DMS153 (cell line): ENCODE results near the gene GRAMD1B.

Experiments used
- DNase-seq: peaks from one replicate; lab custom pipeline; 2025; lab: John Stamatoyannopoulos, UW

Gene GRAMD1B

DNA sequence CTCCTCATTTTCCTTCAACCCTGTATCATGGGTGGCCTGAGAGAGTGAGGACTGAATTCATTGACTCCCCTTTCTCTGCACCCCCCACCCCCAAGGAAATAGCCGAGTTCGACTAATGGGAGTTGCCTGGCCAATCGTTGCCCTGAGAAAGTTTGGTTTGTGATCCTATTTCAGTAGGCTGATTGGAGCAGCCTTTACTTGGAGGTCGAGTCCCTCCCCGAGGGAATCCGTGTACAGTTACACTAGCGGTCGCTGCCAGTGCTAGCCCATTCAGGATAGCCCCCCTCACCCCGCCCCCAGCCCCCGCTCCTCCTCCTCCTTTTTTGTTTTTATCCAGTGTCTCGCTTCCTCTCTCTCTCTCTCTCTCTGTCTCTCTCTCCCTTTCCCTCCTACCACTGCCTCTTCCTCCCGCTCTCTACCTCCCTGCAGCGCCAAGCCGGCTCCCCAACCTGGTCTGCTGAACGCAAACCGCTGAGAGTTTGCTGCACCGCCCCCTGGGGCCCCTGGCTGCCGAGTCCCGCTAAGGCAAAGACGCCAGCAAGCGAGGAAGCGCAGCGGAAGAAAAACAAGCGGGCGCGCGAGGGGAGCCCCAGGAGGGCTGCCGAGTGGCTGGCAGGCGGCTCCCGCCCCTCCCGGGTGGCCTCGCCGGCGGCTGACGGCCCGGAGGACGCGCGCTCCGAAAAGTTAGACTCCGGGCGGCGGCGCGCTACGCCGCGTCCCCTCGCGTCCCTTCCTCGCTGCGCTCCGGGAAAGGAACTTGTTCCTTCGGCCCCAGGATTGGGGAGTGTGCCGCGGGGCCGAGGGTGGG lies at the start of gene GRAMD1B:
TSS of gene GRAMD1B (plus strand) at position 357 of the 808 bp plus-strand sequence. CDS start 524 bp downstream, outside the sequence.
- DNase-seq = no peak

DNA sequence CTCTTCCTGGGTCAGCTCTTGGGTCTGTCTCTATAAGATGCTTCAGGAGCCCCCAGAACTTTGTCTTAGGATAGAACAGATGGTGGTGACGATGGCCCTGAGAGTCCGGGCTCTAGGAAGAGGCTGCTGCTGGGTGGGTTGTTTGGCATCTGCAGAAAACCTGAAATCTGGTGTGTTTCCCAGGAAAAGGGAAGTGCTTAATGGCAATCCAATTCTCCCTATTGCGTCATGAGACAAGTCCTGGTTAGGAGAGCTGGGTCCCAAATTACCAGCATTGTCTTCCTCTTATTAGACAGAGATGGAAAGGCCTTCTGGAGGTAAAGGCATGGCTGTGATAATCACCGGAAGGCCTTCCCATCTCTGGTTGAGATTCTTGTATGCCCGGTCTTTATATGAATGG lies 48.9 kb upstream of the GRAMD1B start:
- DNase-seq = no peak

DNA sequence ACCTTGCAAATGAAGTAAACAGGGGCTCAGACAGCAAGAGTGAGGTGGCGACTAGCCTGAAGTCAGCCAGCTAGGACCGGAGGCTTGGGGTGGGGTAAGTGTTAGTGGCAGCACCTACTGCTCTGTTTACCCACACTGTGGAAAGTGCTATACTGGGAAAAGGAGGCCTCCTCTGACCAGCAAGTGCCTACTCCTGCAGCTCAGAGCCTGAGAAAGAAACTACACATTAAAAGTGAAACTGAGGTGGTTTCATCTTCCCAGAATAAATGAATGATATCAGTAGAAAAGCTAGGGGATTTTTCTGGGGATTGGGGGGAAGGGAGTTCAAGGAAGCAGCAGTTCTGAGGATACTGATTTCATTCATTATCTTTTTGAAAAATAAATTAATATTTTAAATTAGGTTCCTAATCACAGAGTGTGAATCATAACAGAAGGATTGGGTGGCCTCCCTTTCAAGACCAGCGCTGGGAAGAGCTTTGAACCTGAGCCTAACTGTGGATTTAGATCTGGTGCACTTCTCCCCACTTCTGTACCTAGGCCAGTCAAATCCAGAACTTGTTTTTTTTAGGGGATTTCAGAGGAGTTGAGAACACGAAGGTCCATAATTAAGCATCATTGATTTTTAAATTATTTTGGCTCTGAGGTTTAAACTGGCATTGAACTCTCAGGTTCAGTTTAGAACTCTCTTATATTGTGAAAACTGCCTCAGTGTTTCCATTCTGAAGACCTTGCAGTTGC lies 48.1 kb upstream of the GRAMD1B start:
- no peak for DNase-seq

DNA sequence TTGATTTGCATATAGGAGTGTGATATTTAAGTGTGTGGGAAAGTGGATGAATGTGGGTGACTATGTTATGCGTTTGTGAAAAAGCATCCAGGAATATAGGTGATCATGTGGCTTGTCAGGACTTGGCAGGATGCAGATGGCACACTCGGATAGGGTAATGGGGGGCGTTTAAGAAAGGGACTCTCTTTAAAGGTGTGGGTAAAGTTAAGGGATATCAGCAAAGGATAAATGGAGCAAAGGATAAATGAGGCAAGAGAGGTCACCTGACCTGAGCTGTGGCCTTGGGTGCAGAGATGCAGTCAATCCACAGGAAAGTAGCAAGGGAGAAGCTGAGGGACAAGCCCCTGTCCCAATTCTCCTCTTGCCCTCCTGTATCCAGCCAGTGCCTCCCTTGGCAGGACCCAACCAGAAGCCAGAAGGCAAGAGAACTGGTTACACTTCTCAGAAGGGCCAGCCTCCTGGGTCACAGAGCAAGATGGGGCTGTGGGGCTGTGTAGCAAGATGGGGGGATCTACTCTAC lies 47.5 kb upstream of the GRAMD1B start:
- DNase-seq = no peak

DNA sequence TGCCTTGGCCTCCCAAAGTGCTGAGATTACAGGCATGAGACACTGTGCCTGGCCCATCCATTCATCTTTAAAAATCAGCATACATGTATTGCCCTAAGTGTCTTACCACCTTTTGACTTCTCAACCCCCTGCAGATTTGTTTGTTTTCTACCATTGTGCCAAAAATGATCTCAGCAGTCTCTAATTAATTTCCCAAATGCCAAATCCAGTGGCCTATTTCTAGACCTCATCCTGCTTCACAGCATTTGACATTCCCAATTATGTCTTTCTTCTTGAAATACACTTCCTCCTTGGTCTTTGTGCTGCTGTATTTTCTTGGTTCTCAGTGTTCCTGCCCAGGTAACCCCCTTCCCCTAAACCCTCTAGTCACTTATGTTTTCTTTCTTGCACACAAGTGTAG lies 46.0 kb upstream of the GRAMD1B start:
- DNase-seq = no peak

DNA sequence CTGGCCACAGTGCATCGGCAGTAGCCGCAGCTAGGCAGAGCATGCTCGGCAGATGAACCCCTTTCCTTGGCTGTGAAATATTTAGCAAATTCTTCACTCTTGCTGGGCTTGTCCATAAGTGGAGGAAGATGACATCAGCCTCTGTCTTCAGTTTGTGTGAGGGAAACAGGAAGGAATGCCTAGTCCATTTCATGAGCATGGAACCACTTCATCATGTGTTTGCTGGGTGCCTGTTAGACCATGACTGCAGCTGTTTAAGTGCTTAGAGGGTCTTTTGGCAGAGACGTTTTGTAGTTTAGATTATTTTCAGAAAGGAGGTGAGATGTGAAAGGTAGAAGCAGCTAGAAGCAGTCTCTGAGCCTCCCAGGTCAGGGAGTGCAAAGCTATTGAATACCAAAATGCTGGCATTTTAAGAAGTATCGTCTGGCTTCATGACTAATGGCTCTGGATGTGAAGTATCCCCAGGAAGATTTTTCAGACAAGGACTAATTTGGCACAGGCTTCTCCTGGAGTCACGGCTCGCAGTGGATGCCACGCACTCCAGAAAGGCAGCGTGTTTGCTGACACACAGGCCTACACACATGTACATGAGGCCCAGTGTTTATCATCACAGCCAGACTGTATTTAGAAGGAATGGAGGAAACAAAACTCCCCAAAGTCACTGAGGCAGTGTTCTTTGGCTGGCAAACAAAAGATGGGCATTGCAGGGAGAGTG lies 43.1 kb upstream of the GRAMD1B start:
- no peak for DNase-seq

DNA sequence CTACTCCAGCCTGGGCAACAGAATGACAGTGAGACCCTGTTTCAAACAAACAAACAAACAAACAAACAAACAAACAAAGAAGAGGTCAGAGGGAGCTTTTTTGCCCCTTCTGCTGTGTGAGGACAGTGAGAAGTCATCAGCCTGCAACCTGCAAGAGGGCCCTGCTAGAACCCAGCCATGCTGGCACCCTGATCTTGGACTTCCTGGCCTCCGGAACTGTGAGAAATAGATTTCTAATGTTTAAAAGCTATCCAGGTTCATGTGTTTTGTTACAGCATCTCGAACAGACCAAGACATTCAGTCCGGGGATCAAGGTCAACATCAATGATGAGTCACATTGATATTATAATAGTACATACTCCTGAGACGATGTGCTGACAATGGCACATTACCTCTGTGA lies 41.4 kb upstream of the GRAMD1B start:
- DNase-seq = no peak

DNA sequence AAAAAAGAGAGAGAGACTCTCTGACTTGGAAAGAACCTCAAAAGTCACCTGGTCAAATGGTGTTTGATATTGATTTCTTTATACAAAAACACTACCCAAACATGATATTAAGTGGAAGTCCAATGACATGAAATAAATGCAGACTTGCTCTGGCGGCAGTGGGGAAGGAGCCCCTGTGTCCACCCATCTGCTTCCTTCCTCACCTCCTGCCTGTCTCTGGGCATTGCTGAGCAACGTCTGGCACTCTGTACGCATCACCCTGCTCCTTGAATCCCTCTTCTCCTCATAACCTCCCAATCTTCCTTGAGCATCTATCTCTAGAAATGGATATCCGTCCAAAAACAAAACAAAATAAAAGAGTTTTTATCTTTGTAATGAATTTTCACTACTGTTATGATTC lies 39.9 kb upstream of the GRAMD1B start:
- no peak for DNase-seq

DNA sequence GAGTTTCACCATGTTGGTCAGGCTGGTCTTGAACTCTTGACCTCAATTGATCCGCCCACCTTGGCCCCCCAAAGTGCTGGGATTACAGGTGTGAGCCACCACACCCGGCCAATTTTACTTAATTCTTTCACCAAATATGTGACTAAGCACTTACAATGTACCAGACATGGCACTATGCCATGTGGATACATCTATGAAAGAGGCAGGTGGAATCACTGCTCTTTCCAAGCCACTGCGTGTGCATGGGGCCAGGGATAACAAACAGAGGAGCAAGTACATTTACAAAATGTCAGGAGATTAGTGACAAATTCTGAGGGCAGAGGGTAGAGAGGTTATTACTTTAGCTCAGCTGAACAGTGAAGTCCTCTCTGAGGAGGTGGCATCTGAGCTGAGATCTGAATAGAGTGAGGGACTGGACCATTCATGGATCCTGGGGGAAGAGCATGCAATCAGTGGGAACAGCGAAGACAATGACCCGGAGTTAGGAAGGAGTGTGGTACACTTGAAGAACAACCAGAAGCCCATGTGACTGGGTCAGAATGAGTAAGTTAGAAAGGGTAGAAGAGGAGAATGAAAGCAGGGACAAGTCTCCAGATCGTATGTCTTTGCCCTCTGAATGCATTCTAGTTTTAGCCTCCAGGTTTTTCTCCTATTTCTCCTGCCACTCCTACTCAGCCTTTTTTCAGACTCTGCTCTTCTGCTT lies 38.3 kb upstream of the GRAMD1B start:
- no peak for DNase-seq

DNA sequence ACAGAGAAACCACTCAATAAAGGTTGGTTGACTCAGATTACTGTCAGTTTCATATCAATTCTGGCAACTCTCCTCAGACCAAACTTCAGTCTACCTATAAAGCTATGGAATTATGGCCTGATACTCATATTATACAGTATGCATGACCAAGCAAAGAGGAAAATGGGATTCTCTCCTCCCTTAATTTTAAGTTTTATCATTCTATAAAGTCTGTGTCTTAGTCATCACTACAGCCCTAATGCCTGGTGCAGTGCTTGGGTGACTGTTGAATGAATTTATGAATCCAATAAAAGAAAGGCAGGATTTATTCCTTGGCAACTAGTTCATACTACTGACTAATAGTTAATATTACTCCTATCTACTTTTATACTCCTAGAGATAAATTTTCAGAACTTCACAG lies 37.6 kb upstream of the GRAMD1B start:
- no peak for DNase-seq

DNA sequence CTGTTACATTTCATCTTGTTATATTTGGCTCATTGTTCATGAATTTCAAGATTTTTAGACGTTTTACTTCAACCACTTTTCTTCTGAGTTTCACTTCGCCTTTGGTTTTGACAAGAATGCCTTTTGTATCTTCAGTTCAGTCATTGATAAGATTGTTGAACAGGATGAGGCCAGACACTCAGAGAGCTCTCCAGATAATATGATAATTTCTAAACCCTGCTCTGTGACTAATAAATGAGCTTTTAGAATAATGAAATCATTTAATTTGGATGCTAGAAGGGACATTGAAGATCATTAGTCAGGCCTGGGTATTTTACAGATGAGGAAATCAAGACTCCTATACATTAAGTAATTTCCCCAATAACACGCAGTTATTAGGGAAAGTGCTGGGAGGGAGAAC lies 37.2 kb upstream of the GRAMD1B start:
- no peak for DNase-seq

DNA sequence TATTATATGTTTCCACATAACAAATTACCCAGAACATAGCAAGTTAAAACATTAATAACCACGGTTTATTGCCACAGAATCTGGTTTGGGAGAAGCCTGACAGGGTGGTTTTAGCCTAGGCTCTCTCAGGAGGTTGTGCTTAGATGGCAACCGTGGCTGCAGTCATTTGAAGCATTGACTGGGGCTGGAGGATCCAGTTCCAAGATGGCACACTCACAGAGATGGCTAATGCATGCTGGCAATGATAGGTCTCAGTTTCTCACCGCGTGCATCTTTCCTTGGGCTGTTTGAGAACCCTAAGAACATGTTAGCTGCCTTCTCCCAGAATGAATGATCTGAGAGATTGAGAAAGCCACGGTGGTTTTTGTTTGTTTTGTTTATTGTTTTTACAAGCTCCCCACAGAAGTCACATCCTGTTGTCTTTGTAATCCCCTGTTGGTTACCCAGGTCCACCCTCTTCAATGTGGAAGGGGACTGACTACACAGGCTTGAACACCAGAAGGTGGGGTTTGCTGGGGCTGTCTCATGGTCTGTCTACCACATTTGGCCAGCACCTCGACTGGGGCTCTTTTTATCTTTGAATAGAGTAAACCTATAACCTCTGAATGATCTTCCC lies 36.6 kb upstream of the GRAMD1B start:
- DNase-seq = no peak

DNA sequence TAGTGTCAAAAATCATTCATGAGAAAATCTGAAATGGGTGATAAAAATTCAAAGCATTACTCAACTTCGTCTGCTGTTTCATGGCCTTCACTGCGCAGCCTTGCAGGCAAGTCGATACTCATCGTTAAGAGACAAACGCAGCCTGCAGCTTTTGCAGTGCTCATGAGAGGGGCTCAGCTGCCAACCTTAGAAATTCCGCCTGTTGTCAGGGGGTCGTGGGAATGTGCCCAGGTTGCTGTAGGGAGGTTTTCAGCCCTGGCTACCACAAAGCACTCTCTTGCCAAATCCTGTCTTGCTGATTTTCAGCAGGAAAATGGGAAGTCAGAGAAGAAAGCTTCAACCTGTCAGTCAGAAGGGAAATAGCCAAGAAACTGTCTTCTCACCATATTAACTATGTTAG lies 25.4 kb upstream of the GRAMD1B start:
- no peak for DNase-seq

DNA sequence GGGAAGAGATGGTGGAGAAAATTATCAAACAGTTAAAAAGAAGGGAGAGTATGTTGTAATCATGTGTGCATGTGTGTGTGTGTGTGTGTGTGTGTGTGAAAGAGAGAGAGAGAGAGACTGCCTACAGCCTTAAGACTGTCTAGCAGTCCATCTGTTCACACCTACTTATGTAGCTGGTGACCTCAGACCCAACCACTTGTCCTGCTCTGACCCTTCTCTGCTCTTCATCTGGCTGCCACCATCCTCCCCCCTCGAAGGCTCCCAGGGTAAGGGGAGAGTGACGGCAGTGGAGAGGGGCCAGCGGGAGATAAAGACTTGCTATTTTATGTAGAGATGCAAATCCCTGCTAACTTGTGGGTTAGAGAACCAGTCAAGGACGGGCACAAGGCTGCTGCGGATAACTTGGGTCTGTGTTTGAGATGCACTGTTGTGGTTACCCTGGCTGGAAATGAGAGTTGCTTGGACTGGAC lies 24.9 kb upstream of the GRAMD1B start:
- no peak for DNase-seq

DNA sequence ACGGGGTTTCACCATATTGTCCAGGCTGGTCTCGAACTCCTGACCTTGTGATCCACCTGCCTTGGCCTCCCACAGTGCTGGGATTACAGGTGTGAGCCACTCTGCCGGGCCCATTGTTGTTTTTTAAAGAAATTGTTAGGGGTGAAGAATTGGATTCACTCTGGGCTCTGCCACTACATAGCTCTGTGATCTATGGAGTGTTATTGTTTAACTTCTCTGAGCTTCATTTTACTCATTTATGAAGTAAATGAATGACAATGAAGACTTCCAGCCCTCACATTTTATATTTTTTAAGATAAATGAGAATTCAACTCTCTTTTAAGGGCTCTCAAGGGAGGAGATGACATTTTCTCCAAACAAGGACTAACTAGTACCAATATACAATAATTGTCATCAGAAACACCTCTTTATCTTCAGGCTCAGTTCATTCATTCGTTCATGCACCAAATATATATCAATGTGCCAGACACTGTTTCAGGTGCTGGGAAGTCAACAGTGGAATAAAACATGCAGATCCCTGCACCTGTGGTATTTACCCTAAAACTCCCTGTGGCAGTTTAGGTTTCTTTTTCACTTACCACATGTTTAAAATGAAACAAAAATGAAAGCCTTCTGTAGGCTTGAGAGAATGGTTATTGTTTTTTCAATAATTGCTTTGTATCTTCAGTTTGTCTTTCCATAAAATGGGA lies 23.5 kb upstream of the GRAMD1B start:
- no peak for DNase-seq

DNA sequence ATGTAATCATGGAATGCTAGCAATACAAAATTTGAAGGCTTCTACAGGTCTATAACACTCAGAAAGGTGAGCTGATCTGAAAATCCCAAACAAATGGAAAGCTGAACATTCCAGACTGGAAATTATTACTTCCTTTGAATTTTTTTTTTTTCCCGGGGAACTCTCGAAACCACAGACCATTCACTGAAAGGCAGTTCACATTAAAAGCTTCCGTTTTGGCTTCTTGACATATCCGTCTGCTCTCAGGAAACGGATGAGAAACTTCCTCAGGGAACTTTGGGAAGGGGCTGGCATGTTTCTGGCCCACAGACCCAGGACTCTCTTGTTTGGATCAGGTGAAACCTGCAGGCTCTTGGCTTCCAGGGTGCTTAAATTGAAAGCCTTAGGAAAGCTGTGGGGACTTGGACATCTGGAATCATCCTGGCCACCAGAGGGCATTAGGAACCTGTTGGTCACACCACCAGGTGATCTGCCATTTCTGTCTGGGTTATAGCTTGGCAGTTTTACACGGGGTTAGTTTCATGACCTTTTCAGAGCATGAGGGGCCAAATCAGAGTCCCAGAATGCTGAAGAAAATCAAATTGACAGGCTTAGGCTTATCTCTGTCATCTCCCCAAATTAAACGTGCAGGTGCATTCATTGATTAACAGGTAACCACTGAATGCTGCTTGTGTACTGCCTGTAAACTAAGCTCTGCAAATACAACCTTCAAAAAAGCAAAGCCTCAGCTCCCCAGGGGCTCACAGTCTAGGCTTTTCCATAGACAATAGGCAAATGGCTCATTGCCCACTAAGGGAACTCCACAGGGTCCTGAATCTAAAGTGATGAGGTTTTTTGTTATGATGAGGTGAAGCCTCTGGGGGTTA lies 22.7 kb upstream of the GRAMD1B start:
- DNase-seq = peak; percentile 72

DNA sequence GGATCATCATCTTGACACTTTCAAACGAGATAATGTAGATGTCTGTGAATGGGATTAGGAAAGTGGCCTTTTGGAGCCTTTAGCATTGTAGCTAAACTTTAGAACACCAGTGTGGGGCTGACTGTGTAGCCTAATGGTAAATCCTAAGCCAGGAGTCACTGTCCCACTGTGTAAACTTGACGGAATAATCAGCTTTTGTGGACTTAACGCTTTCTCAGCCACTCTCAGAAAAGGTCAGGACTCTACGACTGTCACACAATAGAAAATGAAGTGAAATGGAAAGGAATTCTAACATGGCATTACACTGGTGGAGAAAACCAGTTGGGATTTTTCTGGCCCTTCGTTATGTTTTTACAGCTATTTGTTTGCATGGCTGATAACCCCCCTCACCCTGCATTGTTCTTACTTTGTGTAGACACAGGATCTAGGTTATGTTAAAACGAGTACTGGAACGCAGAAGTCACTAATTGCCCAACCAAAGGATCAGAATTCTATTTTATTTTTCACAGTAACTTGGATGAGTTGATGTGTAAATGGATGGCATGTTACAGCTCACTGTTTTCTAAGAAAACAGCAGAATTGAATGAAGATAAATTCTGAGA lies 22.0 kb upstream of the GRAMD1B start:
- no peak for DNase-seq

DNA sequence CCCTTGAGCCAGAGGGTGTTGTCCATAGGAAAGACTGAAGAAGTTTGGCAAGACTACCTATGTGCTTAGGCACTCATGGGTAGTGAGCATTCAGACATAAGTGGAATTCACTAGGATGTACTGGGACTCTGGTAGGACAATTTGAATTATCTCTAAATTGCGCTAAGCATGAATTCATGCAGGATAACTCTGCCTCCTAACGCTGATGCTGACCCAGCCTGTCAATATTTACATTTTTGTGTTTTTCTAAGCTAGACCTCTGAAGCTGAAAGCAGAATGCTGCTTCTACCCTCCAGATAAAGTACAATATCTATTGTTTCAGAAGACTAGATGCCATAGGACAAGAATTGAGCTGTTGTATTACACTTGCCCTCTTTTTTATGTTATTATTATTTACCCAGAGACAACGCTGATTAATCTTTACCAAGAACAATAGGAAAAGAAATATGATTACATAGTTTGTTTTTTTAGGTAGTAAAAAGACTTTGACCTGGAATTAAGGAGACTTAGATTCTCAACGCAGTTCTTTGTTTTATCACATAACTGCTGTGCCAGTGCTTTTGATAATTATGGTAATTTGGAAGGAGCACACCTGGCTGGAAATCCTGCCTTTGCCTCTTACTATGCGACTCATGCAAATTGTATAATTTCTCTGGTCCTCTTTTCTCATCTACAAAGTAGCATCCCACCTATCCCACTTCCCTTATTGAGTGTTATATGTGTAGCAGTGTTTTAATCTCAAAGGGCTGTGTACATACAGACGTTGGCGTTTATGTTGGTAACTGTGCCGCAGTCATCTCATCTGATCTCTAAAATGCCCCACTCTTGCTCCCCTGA lies 21.2 kb upstream of the GRAMD1B start:
- DNase-seq = no peak
